Neural progenitor cell (in vitro differentiated cells): Measurements from ENCODE around the gene NF2. TPM values are rescaled to one million over a fixed set of nuclear protein-coding genes. Genes with fewer than 3 reads are reported as not detected.

ENCODE experiments used
- DNase-seq: peaks from one replicate; pipeline ENCODE4 v3.0.0-alpha.2; 2016; ENCODE audit warnings: low spot score
- H2AFZ ChIP-seq: fragments of 200-600 bp; sonication (generic); replicated peaks from 2 replicates; pipeline ENCODE4 v1.6.1; 2016; ENCODE audit warnings: antibody characterized with exemption
- H3F3A ChIP-seq: fragments of 200-600 bp; sonication (generic); 2 replicates; pipeline ENCODE4 v1.6.1; 2016; ENCODE audit warnings: antibody characterized with exemption, low read depth
- H3K27ac ChIP-seq: fragments of 200-600 bp; sonication (generic); 2 replicates; pipeline ENCODE4 v1.5.1; 2016; ENCODE audit warnings: mild to moderate bottlenecking
- H3K27me3 ChIP-seq: fragments of 200-600 bp; sonication (generic); 2 replicates; pipeline ENCODE4 v1.6.1; 2016; ENCODE audit warnings: mild to moderate bottlenecking, moderate library complexity
- H3K36me3 ChIP-seq: fragments of 200-600 bp; sonication (generic); 2 replicates; pipeline ENCODE4 v1.5.1; 2016
- H3K4me1 ChIP-seq: fragments of 200-600 bp; sonication (generic); 2 replicates; pipeline ENCODE4 v1.6.1; 2016; ENCODE audit warnings: mixed run types
- H3K4me2 ChIP-seq: fragments of 200-600 bp; sonication (generic); 2 replicates; pipeline ENCODE4 v1.6.1; 2016
- H3K4me3 ChIP-seq: fragments of 200-600 bp; sonication (generic); 2 replicates; pipeline ENCODE4 v1.5.1; 2016
- H3K79me2 ChIP-seq: fragments of 200-600 bp; sonication (generic); 2 replicates; pipeline ENCODE4 v1.6.1; 2016; ENCODE audit warnings: low read depth
- H3K9ac ChIP-seq: fragments of 200-600 bp; sonication (generic); 2 replicates; pipeline ENCODE4 v1.6.1; 2016
- H3K9me3 ChIP-seq: fragments of 200-600 bp; sonication (generic); 2 replicates; pipeline ENCODE4 v1.5.1; 2016; ENCODE audit warnings: low read depth
- H4K20me1 ChIP-seq: fragments of 200-600 bp; sonication (generic); 2 replicates; pipeline ENCODE4 v1.6.1; 2016; ENCODE audit warnings: low read depth
- H3K27ac Mint-ChIP-seq: 3 replicates; pipeline ENCODE4 v1.8.0; 2021; ENCODE audit warnings: mixed read lengths
- H3K27me3 Mint-ChIP-seq: 2 replicates; pipeline ENCODE4 v1.8.0; 2022; ENCODE audit warnings: low read depth, mild to moderate bottlenecking, inconsistent platforms, moderate library complexity, mixed read lengths; ENCODE audit not compliant: insufficient read depth
- H3K36me3 Mint-ChIP-seq: 3 replicates; pipeline ENCODE4 v1.8.0; 2021; ENCODE audit warnings: mixed read lengths
- H3K4me1 Mint-ChIP-seq: 3 replicates; pipeline ENCODE4 v1.8.0; 2021; ENCODE audit warnings: mixed read lengths
- H3K4me3 Mint-ChIP-seq: 3 replicates; pipeline ENCODE4 v1.8.0; 2021; ENCODE audit warnings: mild to moderate bottlenecking, moderate library complexity, mixed read lengths
- H3K9me3 Mint-ChIP-seq: 3 replicates; pipeline ENCODE4 v1.8.0; 2020; ENCODE audit warnings: mixed read lengths
- CTCF ChIP-seq: fragments of 200-600 bp; sonication (generic); IDR thresholded peaks from 2 replicates; pipeline ENCODE4 v1.5.1; 2017; ENCODE audit warnings: antibody characterized with exemption, mild to moderate bottlenecking
- EZH2 ChIP-seq: fragments of 200-600 bp; sonication (generic); IDR thresholded peaks from 2 replicates; pipeline ENCODE4 v1.6.1; 2017; ENCODE audit warnings: antibody characterized with exemption, mild to moderate bottlenecking, moderate library complexity
- EZH2phosphoT487 ChIP-seq: fragments of 200-600 bp; sonication (generic); IDR thresholded peaks from 2 replicates; pipeline ENCODE4 v1.6.1; 2017; ENCODE audit warnings: antibody characterized with exemption
- total RNA-seq: library from RNA; depleted of rRNA; stranded (reverse); fragments of >200 nt; gene quantifications from 2 replicates; pipeline ENCODE4 v1.2.3, GENCODE V29; 2015; ENCODE audit warnings: low replicate concordance

Gene NF2
- total RNA-seq, 1 donor from 2014 or later: 18.7 TPM

GRCh38 chr22:29690476-29690875, 87.0 kb downstream of the NF2 start:
- H3K27me3 Mint-ChIP-seq: peaks cover 9% of the 10 kb centered on the region
- peaks cover 14% of the 10 kb centered on the region for H3K36me3 Mint-ChIP-seq
- H3K4me2 ChIP-seq: peak overlapping the region; percentile 65
- no peaks in the 10 kb centered on the region for H3K9me3 Mint-ChIP-seq
- H2AFZ ChIP-seq: no peak overlapping the region
- no peaks in the 10 kb centered on the region for H3K79me2 ChIP-seq
- H3K4me3 Mint-ChIP-seq: no peak overlapping the region
- H4K20me1 ChIP-seq: peaks cover 31% of the 10 kb centered on the region
- H3K27me3 ChIP-seq: no peaks in the 10 kb centered on the region
- no peak overlapping the region for H3K9ac ChIP-seq
- TF ChIP-seq EZH2phosphoT487: no peak
- TF ChIP-seq CTCF: no peak
- TF ChIP-seq EZH2: no peak
- H3K4me3 ChIP-seq: no peak overlapping the region
- DNase-seq: peak; percentile 58
- no peak overlapping the region for H3K27ac ChIP-seq
- peaks cover 37% of the 10 kb centered on the region for H3F3A ChIP-seq
- no peaks in the 10 kb centered on the region for H3K9me3 ChIP-seq
- peak overlapping the region; percentile 28 for H3K27ac Mint-ChIP-seq
- H3K4me1 Mint-ChIP-seq: peaks cover 57% of the 10 kb centered on the region
- H3K4me1 ChIP-seq: peaks cover 46% of the 10 kb centered on the region
- no peaks in the 10 kb centered on the region for H3K36me3 ChIP-seq

GRCh38 chr22:29691636-29692326, 88.3 kb downstream of the NF2 start:
- Histone ChIP-seq H3K27ac (no peak overlapping the region), H3K9ac (no peak overlapping the region), H3K36me3 (no peaks in the 10 kb centered on the region), H4K20me1 (peaks cover 31% of the 10 kb centered on the region), H3K27me3 (no peaks in the 10 kb centered on the region), H2AFZ (no peak overlapping the region), H3K4me3 (no peak overlapping the region), H3F3A (peaks cover 37% of the 10 kb centered on the region), H3K9me3 (no peaks in the 10 kb centered on the region), H3K4me1 (peaks cover 41% of the 10 kb centered on the region), H3K4me2 (peak overlapping the region; percentile 19), H3K79me2 (no peaks in the 10 kb centered on the region)
- peaks cover 47% of the 10 kb centered on the region for H3K4me1 Mint-ChIP-seq
- no peak overlapping the region for H3K4me3 Mint-ChIP-seq
- peaks cover 12% of the 10 kb centered on the region for H3K36me3 Mint-ChIP-seq
- peak overlapping the region; percentile 62 for H3K27ac Mint-ChIP-seq
- H3K27me3 Mint-ChIP-seq: peaks cover 9% of the 10 kb centered on the region
- H3K9me3 Mint-ChIP-seq: no peaks in the 10 kb centered on the region
- no peak for DNase-seq
- TF ChIP-seq EZH2: no peak

- peaks cover 37% of the 10 kb centered on the region for H3F3A ChIP-seq
- H3K36me3 Mint-ChIP-seq: peaks cover 10% of the 10 kb centered on the region
- H4K20me1 ChIP-seq: peaks cover 31% of the 10 kb centered on the region
- H3K79me2 ChIP-seq: no peaks in the 10 kb centered on the region
- H3K9me3 ChIP-seq: no peaks in the 10 kb centered on the region
- DNase-seq: no peak
- H3K4me2 ChIP-seq: peak overlapping the region; percentile 19
- no peaks in the 10 kb centered on the region for H3K9me3 Mint-ChIP-seq
- no peaks in the 10 kb centered on the region for H3K27me3 ChIP-seq
- H3K36me3 ChIP-seq: no peaks in the 10 kb centered on the region
- H3K4me3 Mint-ChIP-seq: no peak overlapping the region
- H3K9ac ChIP-seq: no peak overlapping the region
- TF ChIP-seq CTCF (no peak), EZH2 (no peak), EZH2phosphoT487 (no peak)
- H3K4me1 Mint-ChIP-seq: peaks cover 42% of the 10 kb centered on the region
- H3K4me1 ChIP-seq: peaks cover 40% of the 10 kb centered on the region
- no peak overlapping the region for H3K27ac ChIP-seq
- H3K27me3 Mint-ChIP-seq: peaks cover 9% of the 10 kb centered on the region
- H3K4me3 ChIP-seq: no peak overlapping the region
- no peak overlapping the region for H3K27ac Mint-ChIP-seq
- H2AFZ ChIP-seq: no peak overlapping the region
Observed at GRCh38 chr22:29692327-29692640, 88.9 kb downstream of the NF2 start.

GRCh38 chr22:29693161-29693560, 89.7 kb downstream of the NF2 start:
- no peak overlapping the region for H3K4me3 ChIP-seq
- H3K79me2 ChIP-seq: no peaks in the 10 kb centered on the region
- TF ChIP-seq CTCF (no peak), EZH2 (no peak), EZH2phosphoT487 (no peak)
- H3K9me3 ChIP-seq: no peaks in the 10 kb centered on the region
- peaks cover 35% of the 10 kb centered on the region for H3K4me1 Mint-ChIP-seq
- no peaks in the 10 kb centered on the region for H3K27me3 ChIP-seq
- no peak overlapping the region for H3K4me2 ChIP-seq
- H3K9me3 Mint-ChIP-seq: no peaks in the 10 kb centered on the region
- peaks cover 31% of the 10 kb centered on the region for H3F3A ChIP-seq
- peaks cover 33% of the 10 kb centered on the region for H3K4me1 ChIP-seq
- peaks cover 31% of the 10 kb centered on the region for H4K20me1 ChIP-seq
- H3K36me3 Mint-ChIP-seq: peaks cover 10% of the 10 kb centered on the region
- H3K27ac ChIP-seq: no peak overlapping the region
- no peak for DNase-seq
- H3K27ac Mint-ChIP-seq: peak overlapping the region; percentile 9
- no peak overlapping the region for H2AFZ ChIP-seq
- no peaks in the 10 kb centered on the region for H3K36me3 ChIP-seq
- no peak overlapping the region for H3K4me3 Mint-ChIP-seq
- no peak overlapping the region for H3K9ac ChIP-seq
- H3K27me3 Mint-ChIP-seq: peaks cover 6% of the 10 kb centered on the region
